A673 (cell line): Measurements from ENCODE around the gene PDGFD.

Experiments
- CTCF ChIP-seq: fragments of 300-800, 200-600 bp; sonication (generic); conservative IDR thresholded peaks from 2 replicates; pipeline ENCODE4 v1.5.1; 2017; ENCODE audit warnings: low read depth, mild to moderate bottlenecking, antibody characterized with exemption, low read length, moderate library complexity, mixed read lengths
- EZH2 ChIP-seq: fragments of 200-600 bp; sonication (generic); IDR thresholded peaks from 2 replicates; pipeline ENCODE4 v1.6.1; 2017; ENCODE audit warnings: borderline replicate concordance, low read depth, mild to moderate bottlenecking, mixed read lengths, antibody characterized with exemption, low read length; ENCODE audit not compliant: poor library complexity, severe bottlenecking

GRCh38 chr11:103935219-103935618 lies 228.7 kb downstream of the PDGFD start:
- TF ChIP-seq CTCF (no peak), EZH2 (no peak)
